Measurements from ENCODE around the gene TMEM221.

GRCh38 chr19:17457616-17458015 is 9.1 kb upstream of the TMEM221 start:
- TF ChIP-seq CTCF (conservative IDR thresholded peaks at IDR 0.05; ENCODE audit: low read length) (no peak), EZH2phosphoT487 (IDR thresholded peaks at IDR 0.05; ENCODE audit: borderline replicate concordance) (no peak)
